WERI-Rb-1 (cell line): ENCODE measurements around the gene CCDC106.

Source experiments
- DNase-seq: peaks from one replicate; pipeline ENCODE4 v3.0.0-alpha.2; 2020
- H3K27ac ChIP-seq: fragments of 250-450 bp; sonication (Bioruptor Pico); 2 replicates; pipeline ENCODE4 v1.5.1; 2020; ENCODE audit warnings: mild to moderate bottlenecking, moderate library complexity
- H3K27me3 ChIP-seq: fragments of 250-450 bp; sonication (Bioruptor Pico); 2 replicates; pipeline ENCODE4 v1.5.1; 2021; ENCODE audit warnings: mild to moderate bottlenecking, low read depth, moderate library complexity; ENCODE audit not compliant: insufficient read depth, severe bottlenecking
- H3K36me3 ChIP-seq: fragments of 250-450 bp; sonication (Bioruptor Pico); 2 replicates; pipeline ENCODE4 v1.5.1; 2020; ENCODE audit warnings: mild to moderate bottlenecking, moderate library complexity
- H3K4me3 ChIP-seq: 2 replicates; pipeline ENCODE4 v1.5.1; 2011; ENCODE audit warnings: low read depth, mild to moderate bottlenecking, control low read depth, low read length
- H3K9me3 ChIP-seq: fragments of 250-450 bp; sonication (Bioruptor Pico); 2 replicates; pipeline ENCODE4 v1.5.1; 2021; ENCODE audit warnings: mild to moderate bottlenecking, moderate library complexity; ENCODE audit not compliant: severe bottlenecking
- CTCF ChIP-seq: IDR thresholded peaks from 2 replicates; pipeline ENCODE4 v1.5.1; 2011; ENCODE audit warnings: low read depth, mild to moderate bottlenecking, control low read depth, inconsistent platforms, low read length

The CCDC106 gene

GRCh38 chr19:55652311-55653128 lies 4.5 kb downstream of the CCDC106 start:
- H3K27me3 ChIP-seq = no peaks in the 10 kb centered on the region
- TF ChIP-seq CTCF = no peak
- H3K27ac ChIP-seq = no peak overlapping the region
- H3K36me3 ChIP-seq = peaks cover 39% of the 10 kb centered on the region
- H3K9me3 ChIP-seq = no peaks in the 10 kb centered on the region
- no peak overlapping the region for H3K4me3 ChIP-seq
- DNase-seq = no peak

GRCh38 chr19:55653651-55654322 lies 5.8 kb downstream of the CCDC106 start:
- H3K9me3 ChIP-seq = no peaks in the 10 kb centered on the region
- H3K27me3 ChIP-seq = no peaks in the 10 kb centered on the region
- H3K27ac ChIP-seq = peak overlapping the region; percentile 99
- H3K36me3 ChIP-seq = peaks cover 48% of the 10 kb centered on the region
- peak; percentile 99 for DNase-seq
- peak overlapping the region; percentile 99 for H3K4me3 ChIP-seq
- peak; percentile 98 for TF ChIP-seq CTCF

GRCh38 chr19:55654323-55654867 lies 6.4 kb downstream of the CCDC106 start:
- Histone ChIP-seq H3K9me3 (no peaks in the 10 kb centered on the region), H3K36me3 (peaks cover 53% of the 10 kb centered on the region), H3K27me3 (no peaks in the 10 kb centered on the region), H3K4me3 (peak overlapping the region; percentile 99), H3K27ac (peak overlapping the region; percentile 99)
- peak; percentile 99 for DNase-seq
- TF ChIP-seq CTCF = no peak

- Histone ChIP-seq H3K27ac (peak within 1 kb of the TSS; percentile 99), H3K4me3 (peak within 1 kb of the TSS; percentile 99), H3K36me3 (peaks cover 55% of the 10 kb centered on the region), H3K27me3 (no peaks in the 10 kb centered on the region), H3K9me3 (no peaks in the 10 kb centered on the region)
- peak; percentile 94 for DNase-seq
- no peak for TF ChIP-seq CTCF
Observed at GRCh38 chr19:55654868-55655647, 7.0 kb downstream of the CCDC106 start, which contains the start of gene U2AF2. TSS of gene U2AF2 (plus strand) at chr19:55655035. CDS start at chr19:55655105, 70 bp downstream.

- no peaks in the 10 kb centered on the region for H3K9me3 ChIP-seq
- H3K4me3 ChIP-seq = peak overlapping the region; percentile 99
- DNase-seq = no peak
- no peak for TF ChIP-seq CTCF
- no peaks in the 10 kb centered on the region for H3K27me3 ChIP-seq
- peak overlapping the region; percentile 99 for H3K27ac ChIP-seq
- H3K36me3 ChIP-seq = peaks cover 57% of the 10 kb centered on the region
Observed at GRCh38 chr19:55655648-55656040, 7.6 kb downstream of the CCDC106 start.
